OCI-M2 (cell line): ENCODE measurements around the gene PMM1.
"Not testable (repeated sequence)": the region's sequence is repeated elsewhere in the genome, so short reads cannot be mapped to it uniquely, and the experiment has no call there.

Experiments used
- DNase-seq: peaks from one replicate; lab custom pipeline; 2025; ENCODE audit not compliant: unreplicated experiment; lab: John Stamatoyannopoulos, UW

The PMM1 gene

DNA sequence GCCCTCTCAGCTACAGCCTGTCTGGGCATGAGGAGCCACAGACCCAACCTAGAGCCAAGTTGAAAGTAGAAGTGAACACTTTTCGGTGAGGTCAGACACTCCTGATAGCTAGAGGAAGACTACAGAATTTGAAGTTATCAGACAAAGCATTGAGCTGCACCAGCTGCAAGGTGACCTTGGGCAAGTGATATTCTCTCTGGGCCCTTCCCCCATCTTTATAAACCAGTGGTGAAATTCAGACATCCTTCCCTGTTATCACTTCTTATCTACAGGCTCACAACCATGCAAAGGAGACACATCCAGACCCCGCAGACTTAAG, 8.0 kb upstream of the PMM1 start:
- DNase-seq, result no peak

DNA sequence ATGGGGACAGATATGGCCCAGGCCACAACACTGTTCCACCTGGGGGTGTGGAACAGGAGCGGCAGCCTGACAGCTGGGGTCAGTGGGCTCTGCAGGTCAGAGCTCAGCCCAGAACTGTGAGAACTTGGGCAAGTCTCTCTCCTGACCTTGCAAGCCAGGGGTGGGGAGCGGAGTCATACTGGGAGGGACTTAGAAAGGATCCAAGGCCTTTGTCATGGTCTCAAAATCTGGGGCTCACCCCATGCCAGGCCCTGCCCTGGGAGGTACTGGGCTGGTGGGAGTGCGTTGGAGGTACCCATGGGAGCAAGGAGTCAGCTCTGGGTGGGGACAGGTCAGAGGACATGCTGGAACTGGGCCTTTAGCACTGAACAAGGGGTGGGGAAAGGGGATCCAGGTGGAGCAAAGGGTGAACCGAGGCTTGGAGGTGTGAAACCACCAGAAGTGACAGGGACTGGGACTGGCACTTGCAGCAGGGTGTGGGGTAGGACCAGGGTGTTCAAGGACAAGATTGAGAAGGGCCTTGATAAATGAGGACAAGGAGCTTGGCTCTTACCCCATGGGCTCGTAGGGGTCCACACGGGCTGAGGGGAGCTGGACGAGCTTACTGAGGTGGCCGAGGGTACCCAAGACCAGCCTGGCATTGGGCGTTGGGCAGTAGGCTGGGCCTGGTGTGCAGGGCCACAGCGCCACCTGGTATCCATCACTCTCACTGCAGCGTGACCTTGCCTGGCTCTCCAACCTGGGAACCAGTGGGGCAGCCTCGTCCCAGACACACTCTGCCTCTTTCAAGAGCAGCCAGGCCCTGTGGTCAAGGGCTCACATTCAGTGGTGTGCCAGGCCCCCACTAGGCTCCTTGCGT, 7.4 kb upstream of the PMM1 start:
- DNase-seq, result no peak

DNA sequence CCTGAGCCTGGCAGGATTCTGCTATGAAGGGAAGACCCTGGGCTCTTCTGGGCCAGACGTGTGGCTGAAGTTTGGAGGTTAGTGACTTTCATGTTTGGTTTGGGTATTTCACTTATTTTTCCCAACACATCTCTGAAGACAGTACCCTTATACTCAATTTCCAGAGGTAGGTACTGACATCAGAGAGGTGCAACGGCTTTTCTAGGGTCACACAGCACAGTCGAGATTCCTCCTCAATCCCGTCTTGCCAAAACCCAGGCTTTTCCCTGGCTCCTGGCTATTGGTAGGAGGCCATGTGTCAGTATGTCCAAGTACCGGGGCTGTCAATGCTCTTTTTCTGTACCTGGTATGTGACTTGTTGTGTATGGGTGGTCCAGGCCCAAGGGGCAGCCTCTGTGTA, 6.1 kb upstream of the PMM1 start:
- DNase-seq, result no peak

DNA sequence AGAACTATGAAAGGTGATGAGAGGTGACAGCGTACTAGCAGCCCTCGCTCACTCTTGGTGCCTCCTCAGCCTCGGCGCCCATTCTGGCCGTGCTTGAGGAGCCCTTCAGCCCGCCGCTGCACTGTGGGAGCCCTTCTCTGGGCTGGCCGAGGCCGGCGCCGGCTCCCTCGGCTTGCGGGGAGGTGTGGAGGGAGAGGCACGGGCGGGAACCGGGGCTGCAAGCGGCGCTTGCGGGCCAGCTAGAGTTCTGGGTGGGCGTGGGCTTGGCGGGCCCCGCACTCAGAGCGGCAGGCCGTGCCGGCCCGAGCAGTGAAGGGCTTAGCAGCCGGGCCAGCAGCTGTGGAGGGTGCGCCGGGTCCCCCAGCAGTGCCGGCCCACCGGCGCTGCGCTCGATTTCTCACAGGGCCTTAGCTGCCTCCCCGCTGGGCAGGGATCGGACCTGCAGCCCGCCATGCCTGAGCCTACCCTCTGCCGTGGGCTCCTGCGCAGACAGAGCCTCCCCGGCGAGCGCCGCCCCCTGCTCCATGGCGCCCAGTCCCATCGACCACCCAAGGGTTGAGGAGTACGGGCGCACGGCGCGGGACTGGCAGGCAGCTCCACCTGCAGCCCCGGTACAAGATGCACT, 3.8 kb upstream of the PMM1 start:
- DNase-seq, result not testable (repeated sequence)

DNA sequence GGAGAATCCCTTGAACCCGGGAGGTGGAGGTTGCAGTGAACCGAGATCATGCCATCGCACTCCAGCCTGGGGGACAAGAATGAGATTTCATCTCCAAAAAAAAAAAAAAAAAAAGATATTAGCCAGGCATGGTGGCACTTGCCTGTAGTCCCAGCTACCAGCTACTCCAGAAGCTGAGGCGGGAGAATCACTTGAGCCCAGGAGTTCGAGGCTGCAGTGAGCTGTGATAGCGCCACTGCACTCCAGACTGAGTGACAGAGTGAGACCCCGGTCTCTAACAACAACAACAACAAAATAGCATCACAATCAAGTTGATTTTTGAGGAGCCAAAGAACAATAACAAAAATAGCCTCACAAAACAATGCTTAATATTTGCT, 2.3 kb downstream of the PMM1 start:
- DNase-seq, result no peak

DNA sequence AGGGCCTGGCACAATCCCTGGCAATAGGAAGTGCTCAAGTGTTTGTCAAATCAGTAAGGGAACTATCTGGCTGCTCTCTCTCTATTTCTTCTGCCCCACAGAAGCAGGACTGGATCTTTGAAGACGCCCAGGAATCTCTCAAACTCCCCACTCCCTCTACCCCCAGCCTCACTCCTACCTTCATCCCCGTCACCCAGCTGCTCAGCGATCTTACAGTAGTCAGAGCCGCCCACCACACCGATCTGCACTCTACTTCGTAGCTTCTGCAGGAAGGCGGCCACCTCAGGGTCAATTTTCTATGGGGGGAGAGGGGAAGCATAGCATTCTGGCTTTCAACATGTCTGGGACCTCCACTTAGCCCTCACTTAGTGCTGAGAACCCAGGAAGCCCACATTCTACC, 3.7 kb downstream of the PMM1 start:
- no peak for DNase-seq

DNA sequence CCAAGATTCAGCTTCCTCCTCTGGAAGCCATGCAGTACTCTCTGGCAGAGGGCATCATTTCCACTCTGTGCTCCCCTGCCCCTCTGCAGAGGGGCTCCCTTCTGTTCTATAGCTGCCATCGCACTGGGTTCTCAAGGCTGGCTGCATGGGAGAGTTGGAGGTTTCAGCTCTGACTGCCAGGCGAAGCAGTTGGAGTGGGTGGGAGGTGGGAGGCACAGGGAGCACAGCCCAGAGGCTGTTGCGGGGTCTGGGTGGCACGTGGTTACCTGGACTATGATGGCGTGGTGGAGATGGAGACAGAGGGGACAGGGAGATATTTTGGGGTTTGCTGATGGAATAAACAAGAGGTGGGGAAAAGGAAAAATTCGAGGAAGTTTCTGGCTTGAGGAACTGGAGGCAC, 4.8 kb downstream of the PMM1 start:
- DNase-seq, result no peak

DNA sequence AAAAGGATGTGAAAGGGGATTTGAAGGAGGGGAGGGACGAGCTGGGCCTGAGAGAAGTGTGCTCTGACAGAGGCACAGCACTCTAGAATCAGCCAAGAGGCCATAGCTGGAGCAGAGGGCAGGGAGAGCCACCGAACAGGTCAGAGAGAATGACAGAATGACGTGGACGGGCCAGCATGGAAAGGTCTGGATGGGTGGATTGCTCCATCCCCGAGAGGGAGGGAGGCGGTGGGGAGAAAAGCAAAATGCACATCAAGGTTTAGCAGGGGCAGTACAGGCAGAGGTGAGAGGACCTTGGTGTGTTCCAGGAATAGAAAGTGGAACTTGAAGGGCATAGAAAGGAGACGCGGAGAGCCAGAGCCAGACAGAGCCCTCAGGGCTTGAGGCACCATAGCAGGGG, 6.9 kb downstream of the PMM1 start:
- no peak for DNase-seq

DNA sequence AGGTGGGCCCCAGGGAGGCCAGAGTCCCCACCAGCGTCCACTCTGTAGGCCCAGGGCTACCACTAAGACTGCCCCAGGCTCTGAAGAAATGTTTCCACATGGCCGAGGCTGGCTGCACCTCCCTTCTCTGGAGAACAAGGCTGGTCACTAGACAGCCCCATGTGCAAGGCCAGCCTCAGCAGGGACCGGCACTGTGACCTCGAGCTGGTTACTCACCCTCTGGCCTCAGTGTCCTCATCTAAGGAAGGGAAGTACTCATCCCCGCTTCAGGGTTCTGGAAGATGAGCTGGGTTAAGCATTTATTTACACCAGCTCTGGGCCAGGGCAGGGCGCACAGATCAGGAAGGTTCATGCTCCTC, 9.7 kb downstream of the PMM1 start:
- DNase-seq, result no peak

DNA sequence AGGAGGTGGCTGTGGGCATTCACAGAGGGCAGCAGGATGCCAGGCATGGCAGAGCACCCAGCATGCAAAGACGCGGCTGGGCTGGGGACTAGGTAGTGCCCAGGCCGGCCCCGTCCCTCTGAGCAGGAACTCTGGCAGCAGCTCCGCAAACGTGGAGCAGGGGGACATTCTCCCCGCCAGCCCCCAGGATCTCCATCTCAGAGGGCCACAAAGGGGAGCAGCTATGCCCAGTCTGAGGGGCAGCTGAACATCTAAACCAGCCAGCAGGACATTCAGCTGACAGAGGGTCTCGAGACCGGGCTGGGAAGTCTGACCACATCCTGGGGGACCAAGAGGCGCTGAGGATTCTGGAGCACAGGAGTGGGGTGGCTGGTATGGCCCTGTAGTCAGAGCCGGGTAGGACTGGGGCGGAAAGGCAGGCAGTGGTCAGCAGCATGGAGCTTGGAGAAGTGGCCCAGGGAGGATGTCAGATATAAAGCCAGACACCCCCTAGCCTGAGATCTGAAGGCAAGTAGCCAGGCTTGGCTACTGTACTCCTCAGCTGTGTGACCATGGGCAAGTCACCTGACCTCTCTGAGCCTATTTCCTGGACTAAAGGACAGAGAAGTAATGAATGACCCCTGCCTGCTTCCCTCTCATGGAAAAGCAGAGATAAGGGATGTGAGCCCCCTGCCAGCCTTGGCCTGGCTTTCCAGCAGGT, 10.2 kb downstream of the PMM1 start:
- no peak for DNase-seq

DNA sequence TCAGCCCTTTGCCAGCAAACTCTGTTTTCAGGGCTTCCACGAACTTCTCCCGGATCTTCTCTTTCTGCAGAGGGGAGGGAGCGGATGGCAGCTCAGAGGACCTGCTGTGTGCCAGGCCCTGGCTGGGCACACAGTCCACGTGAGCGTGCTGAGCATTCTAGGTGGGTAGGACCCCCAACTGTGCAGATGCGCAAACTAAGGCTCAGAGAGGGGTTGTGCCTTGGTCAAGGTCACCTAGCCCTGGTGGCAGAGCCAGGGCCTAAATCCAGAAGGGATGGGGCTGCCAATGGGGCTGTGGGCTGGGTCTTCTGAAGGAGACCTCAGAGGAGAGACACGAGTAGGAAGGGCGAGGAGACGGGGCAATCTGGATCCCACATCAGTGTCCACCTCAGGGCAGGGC, 10.8 kb downstream of the PMM1 start:
- DNase-seq, result no peak

DNA sequence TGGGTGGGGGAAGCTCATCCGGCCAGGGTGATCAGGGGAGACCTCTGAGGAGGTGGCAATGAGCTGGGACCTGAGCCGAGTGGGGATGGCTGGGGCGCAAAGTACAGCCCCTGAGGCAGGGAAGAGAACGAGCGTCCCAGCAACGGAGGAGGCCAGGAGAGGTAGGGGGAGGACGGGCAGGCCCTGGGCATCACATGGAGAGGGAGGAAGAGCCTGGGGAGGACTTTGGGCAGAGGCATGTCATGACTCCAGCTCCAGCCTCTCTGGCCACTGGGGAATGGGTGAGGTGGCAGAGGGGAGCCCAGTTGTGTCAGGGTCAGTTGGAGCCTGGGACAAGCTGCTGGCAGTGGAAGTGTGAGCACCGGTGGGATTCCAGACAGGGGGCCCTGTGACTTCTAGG, 11.5 kb downstream of the PMM1 start:
- DNase-seq, result no peak

DNA sequence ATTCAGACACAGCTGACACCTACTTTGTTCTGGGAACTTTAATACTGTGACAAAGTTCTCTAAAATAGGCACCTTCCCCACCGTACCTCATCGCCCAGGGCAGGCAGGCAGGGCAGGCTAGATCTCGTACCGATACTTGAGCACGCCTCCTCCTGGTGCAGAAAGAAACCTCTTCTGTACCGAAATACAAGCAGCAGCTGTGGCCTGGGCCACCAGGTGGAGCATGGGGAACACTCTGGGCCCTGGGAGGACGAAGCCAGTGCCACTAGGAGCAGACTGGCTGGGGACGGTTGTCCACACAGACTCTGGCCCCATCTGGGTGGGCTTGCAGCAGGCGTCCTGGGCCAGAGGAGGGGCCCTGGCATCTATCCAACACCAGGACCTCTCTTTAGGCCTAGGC, 12.8 kb downstream of the PMM1 start:
- no peak for DNase-seq

DNA sequence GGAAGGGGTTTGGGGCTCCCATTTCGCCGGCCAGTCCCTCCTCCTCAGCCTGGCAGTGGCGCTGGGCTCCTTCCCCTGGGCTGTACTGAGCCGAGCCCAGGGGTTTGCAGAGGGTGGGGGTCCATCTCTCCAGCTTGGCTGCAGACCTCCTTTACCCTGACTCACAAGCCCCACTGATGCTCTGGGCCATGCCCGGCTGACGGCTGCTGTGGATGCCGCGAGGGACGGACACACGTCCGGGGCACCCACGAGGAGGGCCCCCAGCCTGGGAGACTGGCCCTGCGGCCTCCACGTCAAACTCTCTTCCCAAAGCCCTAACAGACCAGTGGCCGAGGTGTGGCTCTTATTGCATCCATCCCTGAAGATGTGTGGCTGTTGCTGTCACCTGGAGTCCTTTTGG, 14.1 kb downstream of the PMM1 start:
- no peak for DNase-seq

DNA sequence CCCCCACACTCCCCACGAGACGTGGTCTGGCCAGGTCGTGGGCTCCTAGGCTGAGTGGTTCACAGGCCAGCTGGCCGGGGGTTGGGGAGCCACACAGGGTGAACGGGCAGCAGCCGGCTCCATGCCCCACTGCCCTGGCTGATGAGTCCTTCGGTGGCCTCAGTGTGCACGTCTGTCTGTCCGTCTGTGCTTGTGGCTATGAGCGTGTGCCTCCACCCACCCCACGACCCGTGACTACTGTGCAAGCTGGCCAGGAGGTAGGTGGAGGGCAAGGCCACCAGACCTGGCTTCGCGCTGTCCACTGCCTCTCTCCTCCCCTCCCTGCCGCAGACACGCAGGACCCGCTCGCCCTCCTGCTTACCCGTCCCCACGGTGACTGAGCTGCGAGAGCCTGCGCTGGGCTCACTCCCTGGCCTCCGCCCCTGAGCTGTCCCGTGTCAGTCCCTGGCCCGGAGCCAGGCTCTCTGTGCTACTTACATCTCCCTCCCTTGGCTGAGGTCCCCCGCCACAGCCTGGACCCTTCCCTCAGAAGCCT, 14.7 kb downstream of the PMM1 start:
- DNase-seq, result no peak

DNA sequence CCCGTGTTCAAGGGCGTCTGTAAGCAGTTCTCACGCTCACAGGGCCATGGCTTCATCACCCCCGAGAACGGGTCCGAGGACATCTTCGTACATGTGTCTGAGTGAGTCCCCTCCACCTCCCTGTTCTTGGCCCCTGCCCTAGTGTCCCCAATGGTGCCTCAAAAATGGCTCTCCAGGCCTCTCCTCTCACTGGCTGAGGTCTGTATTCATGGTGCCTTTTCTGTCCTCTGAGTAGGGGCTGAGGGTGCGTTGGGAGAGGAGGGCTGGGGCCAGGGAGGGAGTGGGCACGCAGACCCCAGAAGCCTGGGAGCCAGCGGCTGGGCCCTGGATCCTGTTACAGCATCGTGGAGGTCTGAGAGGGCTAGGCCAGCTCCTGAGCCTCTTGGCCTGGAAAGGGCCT, 16.0 kb downstream of the PMM1 start:
- no peak for DNase-seq

DNA sequence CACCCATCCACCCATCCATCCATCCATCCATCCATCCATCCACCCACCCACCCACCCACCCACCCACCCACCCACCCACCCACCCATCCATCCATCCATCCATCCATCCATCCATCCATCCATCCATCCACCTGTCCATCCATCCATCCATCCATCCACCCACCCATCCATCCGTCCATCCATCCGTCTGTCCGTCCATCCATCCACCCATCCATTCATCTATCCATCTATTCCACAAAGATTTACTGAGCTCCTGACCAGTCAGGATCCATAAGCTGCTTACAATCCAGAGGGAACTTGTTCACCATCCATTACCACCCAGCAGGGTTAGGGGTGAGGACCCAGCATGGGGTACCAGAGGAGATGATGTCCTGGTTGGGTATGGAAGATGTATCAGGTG, 17.3 kb downstream of the PMM1 start:
- DNase-seq, result not testable (repeated sequence)

DNA sequence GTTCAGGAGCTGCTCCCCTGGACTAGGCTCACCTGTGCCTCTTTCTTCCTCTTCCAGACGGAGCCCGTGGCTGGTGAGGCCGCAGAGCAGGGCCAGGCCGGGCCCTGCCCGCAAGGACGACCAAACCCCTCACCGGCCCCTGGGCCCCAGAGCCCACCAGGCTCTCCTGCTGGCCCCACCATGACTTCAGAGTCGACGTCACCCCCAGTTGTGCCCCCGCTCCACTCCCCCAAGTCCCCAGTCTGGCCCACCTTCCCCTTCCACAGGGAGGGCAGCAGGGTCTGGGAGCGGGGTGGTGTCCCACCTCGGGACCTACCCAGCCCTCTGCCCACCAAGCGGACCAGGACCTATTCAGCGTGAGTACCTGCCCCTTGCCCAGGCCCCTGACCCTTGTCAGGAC, 17.9 kb downstream of the PMM1 start:
- no peak for DNase-seq

DNA sequence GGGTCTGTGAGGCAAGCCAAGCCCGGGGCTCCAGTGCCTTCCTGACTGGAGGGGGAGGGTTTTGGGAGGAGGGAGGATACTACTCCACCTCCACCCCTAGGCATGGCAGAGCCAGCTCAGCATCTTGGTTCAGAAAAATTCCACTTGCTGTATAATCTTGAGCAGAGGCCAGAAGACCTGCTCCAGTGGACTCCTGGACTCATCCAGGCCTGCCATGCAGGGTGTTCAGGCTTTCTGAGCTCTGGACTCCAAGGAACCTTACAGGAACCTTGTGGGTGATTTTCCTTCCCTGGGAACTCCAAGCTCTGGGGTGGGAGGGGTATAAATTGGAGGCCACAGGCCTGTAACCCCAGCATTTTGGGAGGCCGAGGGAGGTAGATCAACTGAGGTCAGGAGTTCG, 19.4 kb downstream of the PMM1 start:
- no peak for DNase-seq

DNA sequence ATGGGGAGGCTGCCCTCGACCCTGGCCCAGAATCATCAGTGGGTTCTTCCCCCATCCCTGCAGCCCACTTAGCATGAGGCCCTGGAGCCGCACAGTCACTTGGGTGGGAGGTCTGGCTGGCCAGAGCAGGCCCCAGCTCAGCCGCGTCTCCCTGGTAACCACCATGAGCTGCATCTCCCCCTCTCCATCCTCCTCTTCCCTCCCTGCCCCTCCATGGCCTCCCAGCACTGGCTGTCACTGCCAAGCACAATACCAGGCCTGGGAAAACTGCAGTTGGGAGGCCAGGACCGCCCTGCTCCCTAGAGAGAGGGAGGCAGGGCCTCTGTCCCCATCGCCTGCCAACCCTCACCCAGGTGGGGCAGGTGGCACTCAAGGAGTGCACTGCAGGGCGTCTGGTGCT, 20.8 kb downstream of the PMM1 start:
- no peak for DNase-seq

DNA sequence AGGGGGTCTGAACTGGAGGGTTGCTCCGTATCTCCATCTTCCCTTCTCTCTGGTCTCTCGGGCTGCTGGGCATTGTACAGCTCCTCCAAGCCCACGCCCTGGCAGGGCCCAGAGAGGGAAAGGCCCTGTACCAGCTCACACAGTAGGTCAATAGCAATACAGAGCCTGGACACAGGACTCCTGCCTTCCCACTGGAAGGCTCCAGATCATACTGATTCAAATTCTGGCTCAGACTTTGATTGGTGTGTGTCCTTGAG, 22.2 kb downstream of the PMM1 start:
- DNase-seq, result no peak

DNA sequence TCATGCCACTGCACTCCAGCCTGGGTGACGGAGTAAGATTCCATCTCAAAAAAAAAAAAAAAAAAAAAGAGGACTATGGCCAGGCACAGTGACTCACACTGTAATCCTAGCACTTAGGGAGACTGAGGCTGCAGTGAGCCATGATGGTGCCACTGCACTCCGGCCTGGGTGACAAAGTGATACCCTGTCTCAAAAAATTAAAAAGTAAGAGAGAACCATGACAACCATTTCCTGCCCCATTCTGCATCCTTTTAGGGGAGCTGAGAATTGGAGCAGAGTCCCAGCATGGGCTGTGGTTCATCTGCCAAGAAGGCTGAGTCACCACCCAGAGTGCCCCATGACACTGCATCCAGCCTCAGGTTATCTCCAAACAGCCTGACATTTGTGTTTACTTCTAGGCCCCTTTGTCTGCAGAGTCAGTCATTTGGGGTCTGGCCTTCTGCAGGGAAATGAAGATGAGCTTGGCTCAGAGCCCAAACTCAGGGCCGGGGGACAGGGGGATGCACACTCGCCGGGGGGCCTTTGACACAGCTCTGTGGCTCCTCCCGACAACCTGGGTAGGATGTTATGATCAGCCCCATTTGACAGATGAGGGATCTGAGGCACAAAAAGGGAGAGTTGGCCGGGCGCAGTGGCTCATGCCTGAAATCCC, 24.1 kb downstream of the PMM1 start:
- no peak for DNase-seq
